ENCODE data around the gene AFAP1.

GRCh38 chr4:7814451-7814850 is 125.2 kb downstream of the AFAP1 start:
- TF ChIP-seq CTCF (IDR thresholded peaks at IDR 0.05): no peak
- TF ChIP-seq EZH2 (IDR thresholded peaks at IDR 0.05; ENCODE audit: borderline replicate concordance, insufficient read depth, low read depth, low read length, poor library complexity, severe bottlenecking): no peak

Measured in B cell (primary cell).